DOHH2 (cell line): ENCODE data around the gene CFAP92.

Experiments
- H3F3A ChIP-seq: fragments of 200-600 bp; sonication (generic), shearing (Covaris generic); 2 replicates; pipeline ENCODE4 v1.6.0; 2016; ENCODE audit warnings: antibody characterized with exemption, mild to moderate bottlenecking; ENCODE audit not compliant: control insufficient read depth, insufficient read depth
- H3K27ac ChIP-seq: fragments of 200-600 bp; sonication (generic); 2 replicates; pipeline ENCODE4 v1.5.1; 2014; ENCODE audit warnings: low read depth, mild to moderate bottlenecking, low read length, moderate library complexity
- H3K27me3 ChIP-seq: fragments of 200-600 bp; sonication (generic); 2 replicates; pipeline ENCODE4 v1.6.1; 2014; ENCODE audit warnings: mild to moderate bottlenecking, low read length, mixed read lengths; ENCODE audit not compliant: control insufficient read depth
- H3K36me3 ChIP-seq: fragments of 200-600 bp; sonication (generic); 2 replicates; pipeline ENCODE4 v1.6.1; 2014; ENCODE audit warnings: mild to moderate bottlenecking, low read length, moderate library complexity, mixed read lengths; ENCODE audit not compliant: control insufficient read depth
- H3K4me1 ChIP-seq: fragments of 200-600 bp; sonication (generic); 2 replicates; pipeline ENCODE4 v1.6.1; 2014; ENCODE audit warnings: mild to moderate bottlenecking, low read length, mixed read lengths; ENCODE audit not compliant: control insufficient read depth
- H3K4me2 ChIP-seq: fragments of 200-600 bp; sonication (generic); 2 replicates; pipeline ENCODE4 v1.6.0; 2014; ENCODE audit warnings: mild to moderate bottlenecking, low read length, moderate library complexity
- H3K4me3 ChIP-seq: fragments of 200-600 bp; sonication (generic); 2 replicates; pipeline ENCODE4 v1.5.1; 2014; ENCODE audit warnings: mild to moderate bottlenecking, low read length, mixed read lengths
- H3K79me2 ChIP-seq: fragments of 200-600 bp; sonication (generic); 2 replicates; pipeline ENCODE4 v1.6.1; 2014; ENCODE audit warnings: mild to moderate bottlenecking, low read length, mixed read lengths; ENCODE audit not compliant: control insufficient read depth
- H3K9me2 ChIP-seq: fragments of 200-600 bp; sonication (generic); replicated peaks from 2 replicates; pipeline ENCODE4 v1.6.1; 2014; ENCODE audit warnings: mild to moderate bottlenecking, low read length, mixed read lengths; ENCODE audit not compliant: control insufficient read depth
- H3K9me3 ChIP-seq: fragments of 200-600 bp; sonication (generic); 2 replicates; pipeline ENCODE4 v1.6.1; 2014; ENCODE audit warnings: antibody characterized with exemption, low read length, mixed read lengths; ENCODE audit not compliant: control insufficient read depth, insufficient read depth
- H4K20me1 ChIP-seq: fragments of 200-600 bp; sonication (generic); 2 replicates; pipeline ENCODE4 v1.6.0; 2014; ENCODE audit warnings: low read depth, mild to moderate bottlenecking, antibody characterized with exemption, low read length, moderate library complexity; ENCODE audit not compliant: control insufficient read depth, insufficient read depth
- EZH2phosphoT487 ChIP-seq: fragments of 200-600 bp; sonication (generic); IDR thresholded peaks from 2 replicates; pipeline ENCODE4 v1.6.1; 2017; ENCODE audit warnings: borderline replicate concordance, mild to moderate bottlenecking, antibody characterized with exemption, low read length, moderate library complexity, mixed read lengths
- TF ChIP-seq, protein P1 (sequence below): fragments of 200-600 bp; sonication (generic); IDR thresholded peaks from one replicate; pipeline ENCODE4 v1.5.1; 2014; ENCODE audit warnings: antibody characterized with exemption, mild to moderate bottlenecking, low read depth, low read length; ENCODE audit not compliant: poor library complexity, severe bottlenecking

Gene CFAP92

DNA sequence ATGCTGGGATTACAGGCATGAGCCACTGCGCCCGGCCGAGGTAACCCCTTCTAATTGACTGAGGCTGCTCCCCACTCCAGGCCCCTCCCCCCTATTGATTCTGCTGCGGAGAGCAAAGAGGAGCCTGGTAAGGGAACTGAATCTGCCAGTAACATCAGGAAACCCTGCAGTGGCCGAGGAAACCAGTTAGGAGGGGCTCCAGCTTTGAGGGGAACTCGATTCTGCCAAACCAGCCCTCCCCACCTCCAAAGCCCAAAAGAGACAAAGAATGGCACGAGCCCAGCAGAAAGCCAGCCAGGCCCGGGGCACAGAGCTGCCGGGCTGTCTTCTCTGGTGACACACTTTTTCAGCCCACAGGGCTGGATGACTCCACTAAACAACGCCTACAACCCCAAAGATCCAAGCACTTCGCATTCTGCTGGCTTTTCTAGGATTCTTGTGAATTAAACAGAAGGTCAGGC, 129.5 kb downstream of the CFAP92 start:
- H3K36me3 ChIP-seq, result no peaks in the 10 kb centered on the region
- no peaks in the 10 kb centered on the region for H3K79me2 ChIP-seq
- H4K20me1 ChIP-seq, result no peaks in the 10 kb centered on the region
- no peak overlapping the region for H3K27ac ChIP-seq
- TF ChIP-seq, protein P1, sequence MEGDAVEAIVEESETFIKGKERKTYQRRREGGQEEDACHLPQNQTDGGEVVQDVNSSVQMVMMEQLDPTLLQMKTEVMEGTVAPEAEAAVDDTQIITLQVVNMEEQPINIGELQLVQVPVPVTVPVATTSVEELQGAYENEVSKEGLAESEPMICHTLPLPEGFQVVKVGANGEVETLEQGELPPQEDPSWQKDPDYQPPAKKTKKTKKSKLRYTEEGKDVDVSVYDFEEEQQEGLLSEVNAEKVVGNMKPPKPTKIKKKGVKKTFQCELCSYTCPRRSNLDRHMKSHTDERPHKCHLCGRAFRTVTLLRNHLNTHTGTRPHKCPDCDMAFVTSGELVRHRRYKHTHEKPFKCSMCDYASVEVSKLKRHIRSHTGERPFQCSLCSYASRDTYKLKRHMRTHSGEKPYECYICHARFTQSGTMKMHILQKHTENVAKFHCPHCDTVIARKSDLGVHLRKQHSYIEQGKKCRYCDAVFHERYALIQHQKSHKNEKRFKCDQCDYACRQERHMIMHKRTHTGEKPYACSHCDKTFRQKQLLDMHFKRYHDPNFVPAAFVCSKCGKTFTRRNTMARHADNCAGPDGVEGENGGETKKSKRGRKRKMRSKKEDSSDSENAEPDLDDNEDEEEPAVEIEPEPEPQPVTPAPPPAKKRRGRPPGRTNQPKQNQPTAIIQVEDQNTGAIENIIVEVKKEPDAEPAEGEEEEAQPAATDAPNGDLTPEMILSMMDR, result no peak
- no peak for TF ChIP-seq EZH2phosphoT487
- H3F3A ChIP-seq, result no peaks in the 10 kb centered on the region
- no peak overlapping the region for H3K4me2 ChIP-seq
- H3K4me3 ChIP-seq, result no peak overlapping the region
- H3K4me1 ChIP-seq, result no peaks in the 10 kb centered on the region
- peaks cover 9% of the 10 kb centered on the region for H3K9me3 ChIP-seq
- H3K9me2 ChIP-seq, result no peaks in the 10 kb centered on the region
- H3K27me3 ChIP-seq, result no peaks in the 10 kb centered on the region

DNA sequence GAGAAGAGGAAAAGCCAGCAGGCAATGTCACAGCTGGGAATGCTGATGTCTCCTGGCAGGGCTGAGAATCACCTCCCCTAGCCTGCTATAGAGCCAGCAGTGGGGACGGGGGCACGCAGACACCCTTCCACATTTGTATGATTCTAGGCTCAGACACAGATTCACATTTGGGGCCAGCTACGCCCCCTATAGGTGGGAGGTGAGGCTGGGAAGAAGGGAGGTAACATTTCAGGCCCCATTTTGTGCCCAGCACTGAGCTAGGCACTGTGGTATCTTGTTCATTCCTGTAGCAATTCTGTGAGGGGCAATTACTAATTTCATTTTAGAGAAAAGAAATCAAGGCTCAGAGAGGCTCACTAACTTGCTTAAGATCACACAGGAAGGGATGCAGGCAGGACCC, 130.3 kb downstream of the CFAP92 start:
- Histone ChIP-seq H3K27me3 (no peaks in the 10 kb centered on the region), H3K4me3 (no peak overlapping the region), H3K9me2 (no peaks in the 10 kb centered on the region), H3K36me3 (no peaks in the 10 kb centered on the region), H4K20me1 (no peaks in the 10 kb centered on the region), H3K4me1 (no peaks in the 10 kb centered on the region), H3K27ac (no peak overlapping the region), H3K4me2 (no peak overlapping the region), H3F3A (no peaks in the 10 kb centered on the region), H3K9me3 (peaks cover 17% of the 10 kb centered on the region), H3K79me2 (no peaks in the 10 kb centered on the region)
- TF ChIP-seq, protein P1, result peak; percentile 66
- no peak for TF ChIP-seq EZH2phosphoT487

DNA sequence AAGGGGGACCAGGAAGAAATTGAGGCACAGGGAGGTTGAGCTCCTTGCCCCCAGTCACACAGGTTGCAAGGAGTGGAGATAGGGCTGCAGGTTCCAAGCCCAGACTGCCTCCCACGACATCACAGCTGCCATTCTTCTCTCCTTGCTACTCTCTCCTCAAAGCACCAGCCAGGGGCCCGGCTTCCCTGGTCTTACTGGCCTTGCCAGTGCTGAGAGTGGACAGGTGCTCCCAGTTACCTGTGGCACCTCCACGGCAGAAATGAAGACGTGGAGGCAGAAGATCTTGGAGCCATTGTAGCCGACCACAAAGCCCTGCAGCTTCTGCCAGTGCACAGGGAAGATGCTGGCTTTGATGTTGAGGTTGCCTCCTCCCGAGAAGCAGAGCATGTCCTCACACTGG, 132.4 kb downstream of the CFAP92 start:
- no peaks in the 10 kb centered on the region for H3K4me1 ChIP-seq
- H3K9me3 ChIP-seq, result peaks cover 23% of the 10 kb centered on the region
- no peaks in the 10 kb centered on the region for H3K79me2 ChIP-seq
- H3K9me2 ChIP-seq, result no peaks in the 10 kb centered on the region
- H4K20me1 ChIP-seq, result no peaks in the 10 kb centered on the region
- no peak overlapping the region for H3K4me2 ChIP-seq
- no peak overlapping the region for H3K27ac ChIP-seq
- no peak overlapping the region for H3K4me3 ChIP-seq
- no peaks in the 10 kb centered on the region for H3K36me3 ChIP-seq
- no peak for TF ChIP-seq EZH2phosphoT487
- TF ChIP-seq, protein P1, result no peak
- no peaks in the 10 kb centered on the region for H3K27me3 ChIP-seq
- no peaks in the 10 kb centered on the region for H3F3A ChIP-seq
